Measurements from ENCODE around the gene GAST.

DNA sequence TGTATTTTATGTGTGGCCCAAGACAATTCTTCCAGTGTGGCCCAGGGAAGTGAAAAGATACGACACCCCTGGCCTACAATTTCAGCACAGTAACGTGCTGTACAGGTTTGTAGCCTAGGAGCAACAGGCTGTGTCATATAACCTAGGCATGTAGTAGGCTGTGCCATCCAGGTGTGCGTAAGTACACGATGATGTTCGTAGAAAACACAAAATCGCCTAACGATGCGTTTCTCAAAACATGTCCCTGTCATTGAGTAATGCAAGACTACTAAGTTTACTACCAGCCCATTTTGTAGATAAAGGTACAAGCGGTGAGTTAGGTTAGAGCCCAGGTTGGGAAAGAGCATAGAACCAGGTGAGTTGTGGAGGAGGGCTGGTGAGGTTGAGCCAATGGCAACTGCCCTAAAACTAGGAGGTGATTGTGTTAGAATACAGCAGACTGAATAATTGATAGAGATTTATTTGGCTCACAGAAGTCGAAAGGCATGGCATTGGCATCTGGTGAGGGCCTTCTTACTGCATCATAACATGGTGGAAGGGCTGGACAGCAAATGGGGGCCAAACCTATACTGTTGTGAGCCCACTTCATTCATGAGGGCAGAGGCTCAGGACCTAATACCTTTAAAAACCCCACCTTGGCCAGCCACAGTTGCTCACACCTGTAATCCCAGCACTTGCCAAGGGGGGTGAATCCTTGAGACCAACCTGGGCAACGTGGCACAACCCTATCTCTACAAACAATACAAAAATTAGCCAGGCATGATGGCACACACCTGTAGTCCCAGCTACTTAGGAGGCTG, 19.2 kb upstream of the GAST start:
- TF ChIP-seq, protein P1, sequence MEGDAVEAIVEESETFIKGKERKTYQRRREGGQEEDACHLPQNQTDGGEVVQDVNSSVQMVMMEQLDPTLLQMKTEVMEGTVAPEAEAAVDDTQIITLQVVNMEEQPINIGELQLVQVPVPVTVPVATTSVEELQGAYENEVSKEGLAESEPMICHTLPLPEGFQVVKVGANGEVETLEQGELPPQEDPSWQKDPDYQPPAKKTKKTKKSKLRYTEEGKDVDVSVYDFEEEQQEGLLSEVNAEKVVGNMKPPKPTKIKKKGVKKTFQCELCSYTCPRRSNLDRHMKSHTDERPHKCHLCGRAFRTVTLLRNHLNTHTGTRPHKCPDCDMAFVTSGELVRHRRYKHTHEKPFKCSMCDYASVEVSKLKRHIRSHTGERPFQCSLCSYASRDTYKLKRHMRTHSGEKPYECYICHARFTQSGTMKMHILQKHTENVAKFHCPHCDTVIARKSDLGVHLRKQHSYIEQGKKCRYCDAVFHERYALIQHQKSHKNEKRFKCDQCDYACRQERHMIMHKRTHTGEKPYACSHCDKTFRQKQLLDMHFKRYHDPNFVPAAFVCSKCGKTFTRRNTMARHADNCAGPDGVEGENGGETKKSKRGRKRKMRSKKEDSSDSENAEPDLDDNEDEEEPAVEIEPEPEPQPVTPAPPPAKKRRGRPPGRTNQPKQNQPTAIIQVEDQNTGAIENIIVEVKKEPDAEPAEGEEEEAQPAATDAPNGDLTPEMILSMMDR (conservative IDR thresholded peaks at IDR 0.05; ENCODE audit: low read depth, low read length), result no peak
- no peak for TF ChIP-seq EZH2 (IDR thresholded peaks at IDR 0.05; ENCODE audit: low read length, unreplicated experiment)
